CD4-positive, alpha-beta memory T cell (primary cell): Measurements from ENCODE around the gene ACP7. TPM values are rescaled to one million over a fixed set of nuclear protein-coding genes. Genes with fewer than 3 reads are reported as not detected.

Source experiments
- CTCF ChIA-PET: fragments of 350-600 bp; sonication (Branson Sonifier 250); formaldehyde crosslinking; loops from one replicate; lab custom pipeline; 2021; ENCODE audit warnings: inconsistent platforms; ENCODE audit not compliant: partially characterized antibody; lab: Charles Lee
- POLR2A ChIA-PET: fragments of 350-600 bp; sonication (Branson Sonifier 250); formaldehyde crosslinking; loops from one replicate; lab custom pipeline; 2021; ENCODE audit not compliant: partially characterized antibody; lab: Charles Lee
- DNase-seq, 5 donors: peaks; one replicate each; pipeline versions ENCODE4 v3.0.0 to v3.0.0-alpha.2; 2020 to 2022; ENCODE audit warnings: mixed read lengths in 1 of 5
- H3K27ac ChIP-seq: one replicate; pipeline ENCODE4 v1.7.0; 2013; ENCODE audit warnings: low read depth, low read length
- H3K27me3 ChIP-seq: 2 replicates; pipeline ENCODE4 v1.7.0; 2013; ENCODE audit warnings: mild to moderate bottlenecking, low read length, moderate library complexity; ENCODE audit not compliant: insufficient read depth
- H3K36me3 ChIP-seq: 2 replicates; pipeline ENCODE4 v1.7.0; 2013; ENCODE audit warnings: mild to moderate bottlenecking, low read length, moderate library complexity; ENCODE audit not compliant: insufficient read depth
- H3K4me1 ChIP-seq: 2 replicates; pipeline ENCODE4 v1.7.0; 2013; ENCODE audit warnings: mild to moderate bottlenecking, low read length, moderate library complexity; ENCODE audit not compliant: insufficient read depth
- H3K4me3 ChIP-seq, 2 donors: one replicate each; pipeline ENCODE4 v1.7.0; 2013; ENCODE audit warnings: low read length in 2 of 2, mild to moderate bottlenecking in 1 of 2
- H3K9me3 ChIP-seq, 2 donors: one replicate each; pipeline ENCODE4 v1.7.0; 2013; ENCODE audit warnings: low read length in 2 of 2, control low read depth in 1 of 2; ENCODE audit not compliant: control insufficient read depth in 1 of 2
- H3K27ac Mint-ChIP-seq, 7 donors: one replicate each; pipeline ENCODE4 v1.8.0; 2020 to 2021; ENCODE audit warnings: mixed read lengths in 7 of 7, mild to moderate bottlenecking in 6 of 7, inconsistent platforms in 3 of 7, moderate library complexity in 3 of 7
- H3K27me3 Mint-ChIP-seq, 2 donors: one replicate each; pipeline ENCODE4 v1.8.0; 2020 to 2021; ENCODE audit warnings: mixed read lengths in 2 of 2
- H3K36me3 Mint-ChIP-seq, 2 donors: one replicate each; pipeline ENCODE4 v1.8.0; 2020 to 2021; ENCODE audit warnings: mixed read lengths in 2 of 2, inconsistent platforms in 1 of 2, mild to moderate bottlenecking in 1 of 2
- H3K4me1 Mint-ChIP-seq, 4 donors: one replicate each; pipeline ENCODE4 v1.8.0; 2020 to 2021; ENCODE audit warnings: mixed read lengths in 4 of 4, mild to moderate bottlenecking in 1 of 4
- H3K4me3 Mint-ChIP-seq, 8 donors: one replicate each; pipeline ENCODE4 v1.8.0; 2020 to 2021; ENCODE audit warnings: mixed read lengths in 8 of 8, mild to moderate bottlenecking in 7 of 8, moderate library complexity in 6 of 8, inconsistent platforms in 3 of 8
- H3K9me3 Mint-ChIP-seq, 8 donors: one replicate each; pipeline ENCODE4 v1.8.0; 2020 to 2021; ENCODE audit warnings: mixed read lengths in 8 of 8, mild to moderate bottlenecking in 5 of 8, inconsistent platforms in 3 of 8, moderate library complexity in 1 of 8
- intact Hi-C: fragments of 100-400 bp; cut with micrococcal nuclease; formaldehyde crosslinking; loops from one replicate; pipeline ENCODE4 v1.15.1; 2023
- polyA plus RNA-seq, 2 donors: library from polyadenylated mRNA; unstranded; fragments of 300-500 nt; fragmentation: Illumina TruSeq; gene quantifications; one replicate each; pipeline ENCODE4 v1.2.3, GENCODE V29; 2021
- total RNA-seq, 2 experiments: library from RNA; stranded (reverse); gene quantifications; one replicate each; pipeline ENCODE4 v1.2.3, GENCODE V29; 2021

The ACP7 gene
- under 1 TPM in 1 of 2 experiments, not detected in 1; 0.14 TPM for total RNA-seq
- polyA plus RNA-seq = not detected

GRCh38 chr19:39083983-39084731 lies at the start of gene ACP7:
TSS of gene ACP7 (plus strand) at chr19:39084368. CDS start at chr19:39085270, 902 bp downstream.
- Histone ChIP-seq H3K4me3 (peak within 1 kb of the TSS in 1 of 2 donors; percentile 15), H3K36me3 (no peaks in the 10 kb centered on the region), H3K4me1 (peaks cover 13% of the 10 kb centered on the region), H3K27me3 (peaks cover 21% of the 10 kb centered on the region), H3K9me3 (no peaks in the 10 kb centered on the region), H3K27ac (no peak within 1 kb of the TSS)
- peak; percentile 16 to 47 (median 25) for DNase-seq
- CTCF ChIA-PET = interaction anchor here (1.5 kb wide), 2 partner anchors 32 to 38 kb away, joined by 3 to 4 read pairs; no protein-coding TSS in a partner anchor
- H3K4me1 Mint-ChIP-seq = peaks cover 7 to 23% (median 14%) of the 10 kb centered on the region in 4 donors
- POLR2A ChIA-PET = interaction anchor here (0.7 to 1.0 kb wide), 2 partner anchors 10 to 244 kb away, joined by 3 to 5 read pairs; no protein-coding TSS in a partner anchor
- intact Hi-C loops = no loop called here
- H3K27ac Mint-ChIP-seq = peak within 1 kb of the TSS; percentile 30 to 89 (median 81)
- peak within 1 kb of the TSS; percentile 77 to 94 (median 87) for H3K4me3 Mint-ChIP-seq
- no peaks in the 10 kb centered on the region for H3K36me3 Mint-ChIP-seq
- peaks cover 24 to 30% of the 10 kb centered on the region in 2 donors for H3K27me3 Mint-ChIP-seq
- no peaks in the 10 kb centered on the region for H3K9me3 Mint-ChIP-seq

GRCh38 chr19:39036581-39036980 lies 47.6 kb upstream of the ACP7 start:
- H3K9me3 Mint-ChIP-seq = peaks cover 0 to 2% (median 0%) of the 10 kb centered on the region in 8 donors
- CTCF ChIA-PET = interaction anchor here (1.2 kb wide), 1 partner anchor 620 kb away, joined by 3 read pairs; no protein-coding TSS in a partner anchor

GRCh38 chr19:39037194-39037593 lies 47.0 kb upstream of the ACP7 start:
- peaks cover 0 to 3% of the 10 kb centered on the region in 2 donors for H3K27me3 Mint-ChIP-seq
- Histone ChIP-seq H3K27me3 (no peaks in the 10 kb centered on the region), H3K4me1 (no peaks in the 10 kb centered on the region), H3K27ac (no peak overlapping the region), H3K4me3 (no peak overlapping the region), H3K9me3 (no peaks in the 10 kb centered on the region), H3K36me3 (no peaks in the 10 kb centered on the region)
- intact Hi-C loops = no loop called here
- H3K4me1 Mint-ChIP-seq = peaks cover 0 to 7% (median 0%) of the 10 kb centered on the region in 4 donors
- H3K27ac Mint-ChIP-seq = no peak overlapping the region
- no peak for DNase-seq
- CTCF ChIA-PET = interaction anchor here (1.0 kb wide), 1 partner anchor 15 kb away, joined by 7 read pairs; no protein-coding TSS in a partner anchor
- peaks cover 0 to 2% (median 0%) of the 10 kb centered on the region in 8 donors for H3K9me3 Mint-ChIP-seq
- POLR2A ChIA-PET = no interaction called here
- no peak overlapping the region for H3K4me3 Mint-ChIP-seq
- no peaks in the 10 kb centered on the region for H3K36me3 Mint-ChIP-seq

More at GRCh38 chr19:39036581-39036980, 47.6 kb upstream of the ACP7 start:
- Histone ChIP-seq H3K4me3 (no peak overlapping the region), H3K27me3 (no peaks in the 10 kb centered on the region), H3K36me3 (no peaks in the 10 kb centered on the region), H3K4me1 (no peaks in the 10 kb centered on the region), H3K27ac (no peak overlapping the region), H3K9me3 (no peaks in the 10 kb centered on the region)
- H3K4me1 Mint-ChIP-seq = peaks cover 0 to 7% (median 0%) of the 10 kb centered on the region in 4 donors
- H3K27ac Mint-ChIP-seq = peak overlapping the region in 1 of 7 donors; percentile 19
- POLR2A ChIA-PET = no interaction called here
- H3K4me3 Mint-ChIP-seq = no peak overlapping the region
- DNase-seq = no peak
- no peaks in the 10 kb centered on the region for H3K36me3 Mint-ChIP-seq
- peaks cover 0 to 3% of the 10 kb centered on the region in 2 donors for H3K27me3 Mint-ChIP-seq
- intact Hi-C loops = no loop called here

- CTCF ChIA-PET = interaction anchor here (1.0 kb wide), 1 partner anchor 14 kb away, joined by 7 read pairs; no protein-coding TSS in a partner anchor
- Histone ChIP-seq H3K36me3 (no peaks in the 10 kb centered on the region), H3K4me1 (no peaks in the 10 kb centered on the region), H3K27ac (no peak overlapping the region), H3K4me3 (no peak overlapping the region), H3K9me3 (no peaks in the 10 kb centered on the region), H3K27me3 (no peaks in the 10 kb centered on the region)
- POLR2A ChIA-PET = no interaction called here
- Mint-ChIP-seq H3K36me3 (no peaks in the 10 kb centered on the region), H3K27me3 (peaks cover 0 to 3% of the 10 kb centered on the region in 2 donors), H3K4me3 (no peak overlapping the region), H3K27ac (no peak overlapping the region), H3K4me1 (no peaks in the 10 kb centered on the region), H3K9me3 (peaks cover 0 to 2% (median 0%) of the 10 kb centered on the region in 8 donors)
- intact Hi-C loops = no loop called here
- DNase-seq = no peak
Measured at GRCh38 chr19:39038098-39038497, 46.1 kb upstream of the ACP7 start.

- H3K27me3 ChIP-seq = no peaks in the 10 kb centered on the region
- intact Hi-C loops = no loop called here
- no peak overlapping the region for H3K4me3 ChIP-seq
- H3K9me3 ChIP-seq = no peaks in the 10 kb centered on the region
- Mint-ChIP-seq H3K4me1 (peaks cover 0 to 4% (median 0%) of the 10 kb centered on the region in 4 donors), H3K36me3 (no peaks in the 10 kb centered on the region), H3K9me3 (peaks cover 0 to 2% (median 0%) of the 10 kb centered on the region in 8 donors), H3K4me3 (no peak overlapping the region), H3K27me3 (peaks cover 0 to 1% of the 10 kb centered on the region in 2 donors), H3K27ac (no peak overlapping the region)
- no peak overlapping the region for H3K27ac ChIP-seq
- no peak for DNase-seq
- H3K4me1 ChIP-seq = no peaks in the 10 kb centered on the region
- ChIA-PET POLR2A (no interaction called here), CTCF (no interaction called here)
- H3K36me3 ChIP-seq = no peaks in the 10 kb centered on the region
Measured at GRCh38 chr19:39045506-39045905, 38.7 kb upstream of the ACP7 start.

- intact Hi-C loops = no loop called here
- CTCF ChIA-PET = no interaction called here
- H3K27ac ChIP-seq = no peak overlapping the region
- no peak overlapping the region for H3K4me3 ChIP-seq
- H3K27me3 Mint-ChIP-seq = peaks cover 0 to 1% of the 10 kb centered on the region in 2 donors
- no peaks in the 10 kb centered on the region for H3K9me3 Mint-ChIP-seq
- POLR2A ChIA-PET = no interaction called here
- H3K4me3 Mint-ChIP-seq = no peak overlapping the region
- H3K4me1 ChIP-seq = no peaks in the 10 kb centered on the region
- H3K27me3 ChIP-seq = no peaks in the 10 kb centered on the region
- H3K36me3 ChIP-seq = no peaks in the 10 kb centered on the region
- peak in 1 of 5 donors; percentile 44 for DNase-seq
- H3K36me3 Mint-ChIP-seq = no peaks in the 10 kb centered on the region
- H3K9me3 ChIP-seq = no peaks in the 10 kb centered on the region
- peaks cover 0 to 4% (median 0%) of the 10 kb centered on the region in 4 donors for H3K4me1 Mint-ChIP-seq
- H3K27ac Mint-ChIP-seq = peak overlapping the region in 2 of 7 donors; percentile 43 to 59
Measured at GRCh38 chr19:39046037-39046821, 37.9 kb upstream of the ACP7 start.

- no peaks in the 10 kb centered on the region for H3K27me3 ChIP-seq
- DNase-seq = no peak
- CTCF ChIA-PET = no interaction called here
- no peak overlapping the region for H3K27ac Mint-ChIP-seq
- H3K4me3 ChIP-seq = no peak overlapping the region
- H3K4me1 ChIP-seq = no peaks in the 10 kb centered on the region
- intact Hi-C loops = no loop called here
- no peaks in the 10 kb centered on the region for H3K9me3 ChIP-seq
- H3K36me3 ChIP-seq = no peaks in the 10 kb centered on the region
- no peaks in the 10 kb centered on the region for H3K36me3 Mint-ChIP-seq
- no peak overlapping the region for H3K27ac ChIP-seq
- H3K27me3 Mint-ChIP-seq = peaks cover 0 to 1% of the 10 kb centered on the region in 2 donors
- POLR2A ChIA-PET = no interaction called here
- H3K9me3 Mint-ChIP-seq = no peaks in the 10 kb centered on the region
- H3K4me1 Mint-ChIP-seq = peaks cover 0 to 4% (median 0%) of the 10 kb centered on the region in 4 donors
- H3K4me3 Mint-ChIP-seq = no peak overlapping the region
Measured at GRCh38 chr19:39047073-39047472, 37.1 kb upstream of the ACP7 start.
